ENCODE data around the gene GSAP.

The GSAP gene

GRCh38 chr7:77306231-77307067 is 109.7 kb downstream of the GSAP start:
- peak; percentile 40 for DNase-seq
- no peaks in the 10 kb centered on the region for H3K9me3 ChIP-seq (ENCODE audit: severe bottlenecking)
- no peaks in the 10 kb centered on the region for H3K27me3 ChIP-seq (ENCODE audit: insufficient read depth, low read depth, severe bottlenecking)
- H3K27ac ChIP-seq: peak overlapping the region; percentile 3; the same call in 1 of the 2 replicates
- TF ChIP-seq, protein P1, sequence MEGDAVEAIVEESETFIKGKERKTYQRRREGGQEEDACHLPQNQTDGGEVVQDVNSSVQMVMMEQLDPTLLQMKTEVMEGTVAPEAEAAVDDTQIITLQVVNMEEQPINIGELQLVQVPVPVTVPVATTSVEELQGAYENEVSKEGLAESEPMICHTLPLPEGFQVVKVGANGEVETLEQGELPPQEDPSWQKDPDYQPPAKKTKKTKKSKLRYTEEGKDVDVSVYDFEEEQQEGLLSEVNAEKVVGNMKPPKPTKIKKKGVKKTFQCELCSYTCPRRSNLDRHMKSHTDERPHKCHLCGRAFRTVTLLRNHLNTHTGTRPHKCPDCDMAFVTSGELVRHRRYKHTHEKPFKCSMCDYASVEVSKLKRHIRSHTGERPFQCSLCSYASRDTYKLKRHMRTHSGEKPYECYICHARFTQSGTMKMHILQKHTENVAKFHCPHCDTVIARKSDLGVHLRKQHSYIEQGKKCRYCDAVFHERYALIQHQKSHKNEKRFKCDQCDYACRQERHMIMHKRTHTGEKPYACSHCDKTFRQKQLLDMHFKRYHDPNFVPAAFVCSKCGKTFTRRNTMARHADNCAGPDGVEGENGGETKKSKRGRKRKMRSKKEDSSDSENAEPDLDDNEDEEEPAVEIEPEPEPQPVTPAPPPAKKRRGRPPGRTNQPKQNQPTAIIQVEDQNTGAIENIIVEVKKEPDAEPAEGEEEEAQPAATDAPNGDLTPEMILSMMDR (IDR thresholded peaks at IDR 0.05; ENCODE audit: low read depth, low read length): no peak
- H3K4me3 ChIP-seq (ENCODE audit: low read depth, low read length): no peak overlapping the region
- H3K36me3 ChIP-seq: no peaks in the 10 kb centered on the region

GRCh38 chr7:77295549-77295948 is 120.6 kb downstream of the GSAP start:
- TF ChIP-seq, protein P1 (IDR thresholded peaks at IDR 0.05; ENCODE audit: low read depth, low read length): no peak
- H3K36me3 ChIP-seq: no peaks in the 10 kb centered on the region
- no peaks in the 10 kb centered on the region for H3K27me3 ChIP-seq (ENCODE audit: insufficient read depth, low read depth, severe bottlenecking)
- no peak overlapping the region for H3K4me3 ChIP-seq (ENCODE audit: low read depth, low read length)
- H3K27ac ChIP-seq: no peak overlapping the region
- no peak for DNase-seq
- H3K9me3 ChIP-seq (ENCODE audit: severe bottlenecking): no peaks in the 10 kb centered on the region

DNA sequence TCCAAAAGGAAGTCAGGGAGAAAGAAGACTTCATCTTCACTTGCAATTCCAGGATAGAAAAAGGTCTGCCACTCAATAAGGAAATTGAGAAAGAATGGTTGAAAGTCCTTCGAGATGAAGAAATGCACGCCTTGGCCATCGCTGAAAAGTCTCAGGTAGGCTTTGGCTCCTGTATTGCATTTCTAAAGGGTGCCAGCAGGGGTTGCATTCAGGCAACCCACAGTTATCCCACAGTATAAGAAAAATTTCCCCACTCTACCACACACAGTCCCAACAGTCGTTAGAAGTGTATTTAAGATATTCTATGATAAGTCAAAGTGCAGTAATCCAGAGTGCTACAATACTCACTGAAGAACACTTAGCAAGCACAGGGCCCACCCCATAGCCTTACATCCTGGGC is 123.1 kb downstream of the GSAP start:
- no peak overlapping the region for H3K27ac ChIP-seq
- no peaks in the 10 kb centered on the region for H3K36me3 ChIP-seq
- H3K4me3 ChIP-seq (ENCODE audit: low read depth, low read length): no peak overlapping the region
- TF ChIP-seq, protein P1 (IDR thresholded peaks at IDR 0.05; ENCODE audit: low read depth, low read length): no peak
- H3K9me3 ChIP-seq (ENCODE audit: severe bottlenecking): no peaks in the 10 kb centered on the region
- DNase-seq: no peak
- H3K27me3 ChIP-seq (ENCODE audit: insufficient read depth, low read depth, severe bottlenecking): no peaks in the 10 kb centered on the region

DNA sequence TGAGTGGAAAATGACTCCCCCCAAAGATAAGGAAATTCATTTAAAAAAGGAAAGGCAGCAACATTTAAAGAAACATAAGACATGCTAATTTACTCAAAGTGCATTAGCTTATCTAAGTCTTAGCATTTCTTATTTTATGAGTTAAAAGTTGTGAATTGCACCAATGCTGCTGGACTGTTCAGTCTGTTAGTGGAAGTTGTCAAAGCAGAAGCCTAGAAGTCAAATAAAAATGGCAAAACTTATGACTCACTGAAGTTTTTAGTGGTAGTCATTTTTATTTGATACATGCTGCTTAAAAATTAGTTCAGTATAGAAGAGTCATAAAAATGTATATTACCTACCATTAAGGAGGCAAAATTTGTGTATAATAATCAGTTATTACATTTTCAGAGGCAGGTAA is 125.7 kb downstream of the GSAP start:
- no peaks in the 10 kb centered on the region for H3K36me3 ChIP-seq
- H3K9me3 ChIP-seq (ENCODE audit: severe bottlenecking): no peaks in the 10 kb centered on the region
- no peak overlapping the region for H3K27ac ChIP-seq
- TF ChIP-seq, protein P1 (IDR thresholded peaks at IDR 0.05; ENCODE audit: low read depth, low read length): no peak
- no peak overlapping the region for H3K4me3 ChIP-seq (ENCODE audit: low read depth, low read length)
- H3K27me3 ChIP-seq (ENCODE audit: insufficient read depth, low read depth, severe bottlenecking): no peaks in the 10 kb centered on the region
- no peak for DNase-seq

- Histone ChIP-seq H3K4me3 (ENCODE audit: low read depth, low read length) (no peak overlapping the region), H3K36me3 (no peaks in the 10 kb centered on the region), H3K27ac (no peak overlapping the region), H3K9me3 (ENCODE audit: severe bottlenecking) (no peaks in the 10 kb centered on the region), H3K27me3 (ENCODE audit: insufficient read depth, low read depth, severe bottlenecking) (no peaks in the 10 kb centered on the region)
- TF ChIP-seq, protein P1 (IDR thresholded peaks at IDR 0.05; ENCODE audit: low read depth, low read length): no peak
- no peak for DNase-seq
These were observed 126.8 kb downstream of the GSAP start for GRCh38 chr7:77289387-77289786.
